Astrocyte (in vitro differentiated cells and primary cell): ENCODE measurements around the gene OR1A1.
"Not testable (repeated sequence)": the region's sequence is repeated elsewhere in the genome, so short reads cannot be mapped to it uniquely, and the experiment has no call there.

Experiments used
- EZH2 ChIP-seq: IDR thresholded peaks from 2 replicates; pipeline ENCODE4 v1.6.1; 2012; ENCODE audit warnings: mild to moderate bottlenecking, low read length, inconsistent platforms; ENCODE audit not compliant: insufficient read depth
- TF ChIP-seq, protein P1 (sequence below): IDR thresholded peaks from 2 replicates; pipeline ENCODE4 v1.5.1; 2011; ENCODE audit warnings: low read depth, mild to moderate bottlenecking, inconsistent platforms, low read length, moderate library complexity; ENCODE audit not compliant: insufficient read depth

DNA sequence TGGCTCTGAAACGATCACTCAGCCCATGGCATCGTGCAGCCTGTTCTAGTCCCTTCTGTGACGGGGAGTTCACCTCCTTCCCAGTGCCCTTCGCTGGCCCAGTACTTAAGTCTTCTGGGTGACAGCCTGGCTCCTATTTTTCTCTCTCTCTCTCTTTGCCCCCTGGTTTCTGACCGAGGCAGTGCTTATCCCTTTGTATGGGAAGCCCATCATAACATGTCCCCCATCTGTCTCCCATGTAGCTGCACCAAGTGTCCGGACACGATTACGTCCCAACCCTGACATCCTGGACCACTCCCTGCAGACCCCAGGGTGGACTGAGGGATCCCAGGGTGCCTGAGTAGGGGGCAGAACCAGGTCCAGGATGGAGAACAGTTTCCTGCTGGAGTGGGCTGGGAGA, 24.8 kb downstream of the OR1A1 start:
- TF ChIP-seq, protein P1, sequence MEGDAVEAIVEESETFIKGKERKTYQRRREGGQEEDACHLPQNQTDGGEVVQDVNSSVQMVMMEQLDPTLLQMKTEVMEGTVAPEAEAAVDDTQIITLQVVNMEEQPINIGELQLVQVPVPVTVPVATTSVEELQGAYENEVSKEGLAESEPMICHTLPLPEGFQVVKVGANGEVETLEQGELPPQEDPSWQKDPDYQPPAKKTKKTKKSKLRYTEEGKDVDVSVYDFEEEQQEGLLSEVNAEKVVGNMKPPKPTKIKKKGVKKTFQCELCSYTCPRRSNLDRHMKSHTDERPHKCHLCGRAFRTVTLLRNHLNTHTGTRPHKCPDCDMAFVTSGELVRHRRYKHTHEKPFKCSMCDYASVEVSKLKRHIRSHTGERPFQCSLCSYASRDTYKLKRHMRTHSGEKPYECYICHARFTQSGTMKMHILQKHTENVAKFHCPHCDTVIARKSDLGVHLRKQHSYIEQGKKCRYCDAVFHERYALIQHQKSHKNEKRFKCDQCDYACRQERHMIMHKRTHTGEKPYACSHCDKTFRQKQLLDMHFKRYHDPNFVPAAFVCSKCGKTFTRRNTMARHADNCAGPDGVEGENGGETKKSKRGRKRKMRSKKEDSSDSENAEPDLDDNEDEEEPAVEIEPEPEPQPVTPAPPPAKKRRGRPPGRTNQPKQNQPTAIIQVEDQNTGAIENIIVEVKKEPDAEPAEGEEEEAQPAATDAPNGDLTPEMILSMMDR = not testable (repeated sequence)
- not testable (repeated sequence) for TF ChIP-seq EZH2
